ENCODE measurements around the gene DLX6.

DLX6 gene

DNA sequence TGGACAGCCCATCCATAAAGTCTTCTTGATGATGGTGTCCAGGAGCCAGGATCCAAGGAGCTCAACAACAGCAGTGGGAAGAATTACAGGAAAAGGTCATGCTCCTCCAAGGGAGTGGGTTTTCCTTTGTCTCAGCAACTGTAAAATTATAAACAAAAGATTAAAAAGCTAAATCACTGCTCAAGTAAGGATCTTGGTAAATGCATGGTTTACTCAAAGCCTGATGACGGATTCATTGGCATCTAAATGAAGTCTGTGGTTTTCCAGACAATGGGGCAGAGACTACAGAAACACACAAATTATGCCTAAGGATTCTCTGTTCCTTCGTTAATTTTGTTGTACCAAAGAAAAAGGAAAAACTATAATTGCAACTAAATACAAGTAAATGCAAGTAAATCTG is 36.4 kb upstream of the DLX6 start:
- no peaks in the 10 kb centered on the region for H3K27me3 ChIP-seq (ENCODE audit: control insufficient read depth, low read length)
- H3K9me2 ChIP-seq (replicated peaks; ENCODE audit: control insufficient read depth, low read length) = no peaks in the 10 kb centered on the region
- H4K20me1 ChIP-seq (ENCODE audit: control insufficient read depth, insufficient read depth, low read depth, low read length) = no peaks in the 10 kb centered on the region
- no peak overlapping the region for H3K4me2 ChIP-seq (ENCODE audit: low read length)
- H3K36me3 ChIP-seq (ENCODE audit: control insufficient read depth, low read length) = no peaks in the 10 kb centered on the region
- H3K4me3 ChIP-seq (ENCODE audit: low read length) = no peak overlapping the region
- no peaks in the 10 kb centered on the region for H3K9me3 ChIP-seq (ENCODE audit: control insufficient read depth, insufficient read depth, low read length)
- H3K4me1 ChIP-seq (ENCODE audit: control insufficient read depth, low read length) = no peaks in the 10 kb centered on the region
- TF ChIP-seq, protein P1, sequence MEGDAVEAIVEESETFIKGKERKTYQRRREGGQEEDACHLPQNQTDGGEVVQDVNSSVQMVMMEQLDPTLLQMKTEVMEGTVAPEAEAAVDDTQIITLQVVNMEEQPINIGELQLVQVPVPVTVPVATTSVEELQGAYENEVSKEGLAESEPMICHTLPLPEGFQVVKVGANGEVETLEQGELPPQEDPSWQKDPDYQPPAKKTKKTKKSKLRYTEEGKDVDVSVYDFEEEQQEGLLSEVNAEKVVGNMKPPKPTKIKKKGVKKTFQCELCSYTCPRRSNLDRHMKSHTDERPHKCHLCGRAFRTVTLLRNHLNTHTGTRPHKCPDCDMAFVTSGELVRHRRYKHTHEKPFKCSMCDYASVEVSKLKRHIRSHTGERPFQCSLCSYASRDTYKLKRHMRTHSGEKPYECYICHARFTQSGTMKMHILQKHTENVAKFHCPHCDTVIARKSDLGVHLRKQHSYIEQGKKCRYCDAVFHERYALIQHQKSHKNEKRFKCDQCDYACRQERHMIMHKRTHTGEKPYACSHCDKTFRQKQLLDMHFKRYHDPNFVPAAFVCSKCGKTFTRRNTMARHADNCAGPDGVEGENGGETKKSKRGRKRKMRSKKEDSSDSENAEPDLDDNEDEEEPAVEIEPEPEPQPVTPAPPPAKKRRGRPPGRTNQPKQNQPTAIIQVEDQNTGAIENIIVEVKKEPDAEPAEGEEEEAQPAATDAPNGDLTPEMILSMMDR (IDR thresholded peaks at IDR 0.05; ENCODE audit: low read depth, low read length, poor library complexity, severe bottlenecking) = no peak
- no peak for TF ChIP-seq EZH2phosphoT487 (IDR thresholded peaks at IDR 0.05; ENCODE audit: borderline replicate concordance, low read length)
- H3K27ac ChIP-seq (ENCODE audit: low read depth, low read length) = no peak overlapping the region
- no peaks in the 10 kb centered on the region for H3K79me2 ChIP-seq (ENCODE audit: control insufficient read depth, low read length)
- no peaks in the 10 kb centered on the region for H3F3A ChIP-seq (ENCODE audit: control insufficient read depth, insufficient read depth)

DNA sequence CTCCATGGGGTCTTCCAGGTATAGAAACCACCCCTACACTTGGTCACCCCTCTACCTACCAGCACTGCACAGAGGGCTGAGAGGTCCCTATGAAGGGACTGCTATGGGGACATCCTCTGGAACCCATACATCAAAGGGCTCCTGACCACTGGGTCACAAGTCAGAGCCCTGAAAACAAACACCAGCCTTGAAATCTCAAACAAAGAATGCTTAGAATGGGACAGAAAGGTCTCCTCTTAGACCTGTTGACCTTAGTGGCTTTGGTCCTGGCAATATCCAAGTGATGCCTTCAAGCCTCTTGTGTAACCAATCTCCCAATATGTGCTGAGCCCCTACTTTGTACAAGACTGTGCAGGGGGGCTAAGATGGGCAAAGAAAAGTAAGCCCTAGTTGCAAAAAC is 34.6 kb upstream of the DLX6 start:
- Histone ChIP-seq H3K36me3 (ENCODE audit: control insufficient read depth, low read length) (no peaks in the 10 kb centered on the region), H3K27me3 (ENCODE audit: control insufficient read depth, low read length) (no peaks in the 10 kb centered on the region)
- no peak for TF ChIP-seq EZH2phosphoT487 (IDR thresholded peaks at IDR 0.05; ENCODE audit: borderline replicate concordance, low read length)
- TF ChIP-seq, protein P1 (IDR thresholded peaks at IDR 0.05; ENCODE audit: low read depth, low read length, poor library complexity, severe bottlenecking) = no peak

DNA sequence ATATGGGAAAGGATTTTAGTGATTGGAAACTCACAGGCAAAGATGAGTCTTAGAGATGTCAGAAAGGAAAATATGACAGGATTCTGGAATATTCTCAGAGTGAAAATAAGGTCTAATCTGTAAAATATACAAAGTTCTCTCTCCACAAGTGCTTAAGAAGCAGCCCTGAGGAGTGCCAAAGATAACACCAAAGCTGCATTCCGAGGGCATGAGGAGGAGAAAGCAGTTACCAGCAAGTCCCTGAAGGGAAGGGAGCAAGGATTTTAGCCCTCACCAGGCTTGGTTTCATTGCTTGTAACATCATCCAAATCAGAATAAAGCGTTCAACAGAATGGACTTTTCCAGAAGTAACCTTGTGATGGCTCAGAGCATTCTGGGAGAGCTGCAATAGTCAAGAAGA is 31.4 kb upstream of the DLX6 start:
- H3K4me2 ChIP-seq (ENCODE audit: low read length) = no peak overlapping the region
- no peak overlapping the region for H3K4me3 ChIP-seq (ENCODE audit: low read length)
- no peaks in the 10 kb centered on the region for H3K9me2 ChIP-seq (replicated peaks; ENCODE audit: control insufficient read depth, low read length)
- TF ChIP-seq, protein P1 (IDR thresholded peaks at IDR 0.05; ENCODE audit: low read depth, low read length, poor library complexity, severe bottlenecking) = no peak
- no peak for TF ChIP-seq EZH2phosphoT487 (IDR thresholded peaks at IDR 0.05; ENCODE audit: borderline replicate concordance, low read length)
- H3K27me3 ChIP-seq (ENCODE audit: control insufficient read depth, low read length) = no peaks in the 10 kb centered on the region
- H3K27ac ChIP-seq (ENCODE audit: low read depth, low read length) = no peak overlapping the region
- no peaks in the 10 kb centered on the region for H3K9me3 ChIP-seq (ENCODE audit: control insufficient read depth, insufficient read depth, low read length)
- H3K4me1 ChIP-seq (ENCODE audit: control insufficient read depth, low read length) = no peaks in the 10 kb centered on the region
- H3F3A ChIP-seq (ENCODE audit: control insufficient read depth, insufficient read depth) = no peaks in the 10 kb centered on the region
- no peaks in the 10 kb centered on the region for H3K79me2 ChIP-seq (ENCODE audit: control insufficient read depth, low read length)
- H4K20me1 ChIP-seq (ENCODE audit: control insufficient read depth, insufficient read depth, low read depth, low read length) = no peaks in the 10 kb centered on the region
- no peaks in the 10 kb centered on the region for H3K36me3 ChIP-seq (ENCODE audit: control insufficient read depth, low read length)

More for the DNA sequence above, 34.6 kb upstream of the DLX6 start:
- no peak overlapping the region for H3K27ac ChIP-seq (ENCODE audit: low read depth, low read length)
- no peak overlapping the region for H3K4me3 ChIP-seq (ENCODE audit: low read length)
- no peaks in the 10 kb centered on the region for H3K9me2 ChIP-seq (replicated peaks; ENCODE audit: control insufficient read depth, low read length)
- no peaks in the 10 kb centered on the region for H3K4me1 ChIP-seq (ENCODE audit: control insufficient read depth, low read length)
- H3K79me2 ChIP-seq (ENCODE audit: control insufficient read depth, low read length) = no peaks in the 10 kb centered on the region
- no peak overlapping the region for H3K4me2 ChIP-seq (ENCODE audit: low read length)
- H4K20me1 ChIP-seq (ENCODE audit: control insufficient read depth, insufficient read depth, low read depth, low read length) = no peaks in the 10 kb centered on the region
- H3F3A ChIP-seq (ENCODE audit: control insufficient read depth, insufficient read depth) = no peaks in the 10 kb centered on the region
- H3K9me3 ChIP-seq (ENCODE audit: control insufficient read depth, insufficient read depth, low read length) = no peaks in the 10 kb centered on the region

DNA sequence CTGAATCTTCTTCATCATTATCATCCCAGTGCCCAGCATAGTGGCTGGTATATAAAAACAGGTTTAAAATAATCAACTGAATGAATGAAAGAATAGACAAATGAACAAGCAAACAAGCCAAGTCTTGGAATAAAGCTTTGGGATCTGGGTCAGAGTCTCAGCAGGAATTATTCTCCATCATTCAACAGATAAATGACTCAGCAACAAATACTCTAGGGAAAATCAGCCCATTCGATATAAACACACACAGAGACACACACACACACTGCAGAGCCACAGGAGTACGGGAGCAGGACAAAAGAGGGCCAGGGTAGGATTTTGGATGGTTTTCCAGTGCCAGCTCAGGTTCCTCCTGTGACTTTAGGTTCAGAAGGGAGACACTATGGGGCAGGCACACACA is 29.2 kb upstream of the DLX6 start:
- H3K9me2 ChIP-seq (replicated peaks; ENCODE audit: control insufficient read depth, low read length) = no peaks in the 10 kb centered on the region
- no peaks in the 10 kb centered on the region for H4K20me1 ChIP-seq (ENCODE audit: control insufficient read depth, insufficient read depth, low read depth, low read length)
- H3K9me3 ChIP-seq (ENCODE audit: control insufficient read depth, insufficient read depth, low read length) = no peaks in the 10 kb centered on the region
- no peaks in the 10 kb centered on the region for H3K79me2 ChIP-seq (ENCODE audit: control insufficient read depth, low read length)
- no peak for TF ChIP-seq EZH2phosphoT487 (IDR thresholded peaks at IDR 0.05; ENCODE audit: borderline replicate concordance, low read length)
- TF ChIP-seq, protein P1 (IDR thresholded peaks at IDR 0.05; ENCODE audit: low read depth, low read length, poor library complexity, severe bottlenecking) = no peak
- no peaks in the 10 kb centered on the region for H3K4me1 ChIP-seq (ENCODE audit: control insufficient read depth, low read length)
- H3K4me2 ChIP-seq (ENCODE audit: low read length) = no peak overlapping the region
- no peak overlapping the region for H3K27ac ChIP-seq (ENCODE audit: low read depth, low read length)
- H3K36me3 ChIP-seq (ENCODE audit: control insufficient read depth, low read length) = no peaks in the 10 kb centered on the region
- no peak overlapping the region for H3K4me3 ChIP-seq (ENCODE audit: low read length)
- H3F3A ChIP-seq (ENCODE audit: control insufficient read depth, insufficient read depth) = no peaks in the 10 kb centered on the region
- no peaks in the 10 kb centered on the region for H3K27me3 ChIP-seq (ENCODE audit: control insufficient read depth, low read length)
